ENCODE results near the gene AFF3.

Gene AFF3

GRCh38 chr2:100046961-100047947 is 95.1 kb downstream of the AFF3 start:
- no peak for DNase-seq (ENCODE audit: low read depth)
- no peak overlapping the region for H3K4me3 ChIP-seq (ENCODE audit: low read depth, low read length)
- no peak for TF ChIP-seq CTCF (IDR thresholded peaks at IDR 0.05; ENCODE audit: insufficient read depth, low read depth, low read length, missing control alignments)

DNA sequence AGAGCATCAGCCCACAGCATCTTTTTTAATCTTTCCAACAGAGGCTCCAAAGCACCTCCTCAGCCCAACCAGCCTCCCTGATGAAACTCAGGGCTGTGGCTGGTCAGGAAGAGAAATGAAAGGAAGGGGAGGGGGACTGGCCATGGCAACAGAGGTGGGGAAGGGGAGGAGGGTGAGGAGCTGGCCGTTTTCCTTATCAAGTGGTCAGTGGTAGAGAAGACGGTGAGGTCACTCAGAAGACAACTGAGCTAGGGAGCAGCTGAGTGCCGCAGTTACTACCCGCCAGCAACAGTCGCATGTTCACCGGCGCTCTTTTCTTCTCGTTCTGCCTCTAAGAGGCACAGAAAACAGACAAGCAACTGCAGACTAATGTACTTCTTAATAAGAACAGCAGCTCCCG is 97.4 kb downstream of the AFF3 start:
- TF ChIP-seq CTCF (IDR thresholded peaks at IDR 0.05; ENCODE audit: insufficient read depth, low read depth, low read length, missing control alignments): no peak

DNA sequence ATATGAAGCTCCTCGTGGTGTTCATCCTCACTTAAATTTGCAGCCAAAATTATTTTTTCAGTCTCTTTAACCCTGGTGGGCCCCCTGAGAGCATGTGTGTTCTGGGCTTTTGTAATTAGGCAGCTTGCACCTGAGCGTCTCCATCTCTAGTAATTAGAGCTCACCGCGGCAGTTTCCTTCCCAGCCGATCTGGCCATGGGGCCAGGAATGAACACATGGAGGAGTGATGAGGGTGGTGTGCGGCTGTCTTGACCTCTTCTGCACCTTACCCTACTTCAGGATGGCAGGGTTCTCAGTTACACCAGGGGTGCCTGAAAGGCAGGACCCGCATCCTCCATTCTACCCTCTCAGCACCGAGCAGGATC is 98.5 kb downstream of the AFF3 start:
- H3K4me3 ChIP-seq (ENCODE audit: low read depth, low read length): no peak overlapping the region
- no peak for DNase-seq (ENCODE audit: low read depth)
- TF ChIP-seq CTCF (IDR thresholded peaks at IDR 0.05; ENCODE audit: insufficient read depth, low read depth, low read length, missing control alignments): no peak

More for the DNA sequence above, 97.4 kb downstream of the AFF3 start:
- DNase-seq (ENCODE audit: low read depth): no peak
- H3K4me3 ChIP-seq (ENCODE audit: low read depth, low read length): no peak overlapping the region

DNA sequence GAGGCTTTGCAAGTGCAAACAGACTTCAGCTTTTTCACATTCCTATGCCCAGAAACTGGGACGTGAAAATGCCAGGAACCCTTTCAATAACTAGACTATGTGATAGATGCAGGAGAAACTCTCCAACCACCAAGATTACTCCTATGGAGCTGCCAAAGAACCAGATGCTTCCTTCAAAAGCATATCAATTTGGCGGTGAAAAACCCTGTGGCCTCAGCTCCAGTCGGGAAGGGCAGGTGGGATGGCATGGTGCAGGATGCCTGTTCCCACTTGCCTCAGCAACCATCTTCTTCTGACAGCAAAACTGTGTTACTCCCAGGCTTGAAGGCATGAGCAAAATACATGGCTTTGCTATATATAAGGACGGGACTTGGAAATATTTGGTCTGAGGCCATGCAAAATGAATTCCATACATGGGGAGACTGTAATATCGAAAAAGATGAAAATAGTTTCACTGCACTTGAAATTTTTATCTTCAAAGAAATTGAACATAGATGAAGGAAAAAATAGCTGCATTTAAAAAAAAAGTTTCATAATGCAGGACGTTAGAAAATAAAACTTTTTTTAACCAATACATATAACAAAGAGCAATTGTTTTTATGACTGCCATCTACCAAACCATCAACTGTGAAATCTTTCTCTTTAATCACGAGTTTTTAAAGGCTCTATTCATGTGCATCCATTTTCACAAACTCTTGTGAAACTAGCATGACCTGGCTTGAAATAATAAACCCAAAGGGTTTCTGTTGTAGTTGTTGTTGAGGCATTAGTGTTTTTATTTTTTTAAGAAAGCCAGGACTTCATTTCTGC is 99.1 kb downstream of the AFF3 start:
- no peak for DNase-seq (ENCODE audit: low read depth)

DNA sequence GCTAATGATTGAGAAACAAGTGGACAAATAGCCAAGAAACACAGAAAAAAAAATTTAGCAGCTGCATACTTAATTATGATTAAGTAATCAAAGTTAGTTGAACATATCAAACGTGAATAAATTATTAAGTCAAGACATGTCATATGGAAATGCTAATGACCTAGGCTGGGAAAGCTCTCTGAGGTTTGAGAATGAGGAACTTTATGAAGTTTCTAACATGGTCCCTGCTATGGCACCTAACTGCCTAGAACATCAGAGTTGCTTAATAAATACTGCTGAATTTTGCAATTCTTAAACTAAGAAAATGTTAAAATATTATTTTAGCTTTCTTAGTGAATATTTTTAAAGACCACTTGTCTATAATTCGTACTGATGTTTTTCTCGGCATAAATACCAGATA is 99.8 kb downstream of the AFF3 start:
- no peak for DNase-seq (ENCODE audit: low read depth)
- no peak overlapping the region for H3K4me3 ChIP-seq (ENCODE audit: low read depth, low read length)
- TF ChIP-seq CTCF (IDR thresholded peaks at IDR 0.05; ENCODE audit: insufficient read depth, low read depth, low read length, missing control alignments): no peak

More for the DNA sequence above, 99.1 kb downstream of the AFF3 start:
- no peak overlapping the region for H3K4me3 ChIP-seq (ENCODE audit: low read depth, low read length)
- no peak for TF ChIP-seq CTCF (IDR thresholded peaks at IDR 0.05; ENCODE audit: insufficient read depth, low read depth, low read length, missing control alignments)

- no peak for DNase-seq (ENCODE audit: low read depth)
- no peak for TF ChIP-seq CTCF (IDR thresholded peaks at IDR 0.05; ENCODE audit: insufficient read depth, low read depth, low read length, missing control alignments)
These were observed 100.4 kb downstream of the AFF3 start for GRCh38 chr2:100041946-100042345.

More at GRCh38 chr2:100041946-100042345, 100.4 kb downstream of the AFF3 start:
- no peak overlapping the region for H3K4me3 ChIP-seq (ENCODE audit: low read depth, low read length)

All from GM12865 (cell line).